ENCODE results near the gene SLC52A3. TPM values are rescaled to one million over a fixed set of nuclear protein-coding genes. Genes with fewer than 3 reads are reported as not detected.

Gene SLC52A3
- total and polyA plus RNA-seq, 2 experiments from 2014 or later: not detected

DNA sequence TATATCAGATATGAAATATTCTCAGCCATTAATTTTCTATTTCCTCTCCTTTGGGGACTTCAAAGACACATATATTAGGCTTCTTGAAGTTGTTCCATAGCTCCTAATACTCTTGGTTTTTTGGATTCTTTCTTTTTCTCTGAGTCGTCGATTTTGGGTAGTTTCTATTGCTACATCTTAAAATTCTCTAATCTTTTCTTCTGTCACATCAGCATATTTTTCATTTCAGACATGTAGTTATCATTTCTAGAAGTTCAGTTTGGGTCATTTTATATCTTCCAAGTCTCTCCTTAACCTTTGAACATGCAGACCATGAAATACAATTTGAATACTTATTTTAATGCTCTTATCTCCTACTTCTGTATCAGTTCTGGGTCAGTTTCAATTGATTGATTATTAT, 53.8 kb downstream of the SLC52A3 start:
- no peaks in the 10 kb centered on the region for H3K36me3 ChIP-seq (ENCODE audit: low read depth)
- no peaks in the 10 kb centered on the region for H3K9me3 ChIP-seq (ENCODE audit: low read depth)
- no peaks in the 10 kb centered on the region for H3K4me1 ChIP-seq (ENCODE audit: insufficient read depth)
- no peaks in the 10 kb centered on the region for H3K9me2 ChIP-seq (ENCODE audit: insufficient read depth)
- in situ Hi-C loops (cut with MboI): no loop called here
- no peak overlapping the region for H3K4me2 ChIP-seq (ENCODE audit: unreplicated experiment)
- H2AFZ ChIP-seq: no peak overlapping the region
- TF ChIP-seq EZH2phosphoT487 (IDR thresholded peaks at IDR 0.05; ENCODE audit: insufficient read depth, low read depth) (no peak), EZH2 (IDR thresholded peaks at IDR 0.05; ENCODE audit: insufficient read depth, poor library complexity, severe bottlenecking) (no peak)
- 42 to 55% methylated on average over 2 of the region's 2 CpGs for WGBS, 2 experiments (ENCODE audit: low coverage in 1 of 2, low lambda C conversion rate in 2 of 2, missing lambda C conversion rate in 2 of 2)
- peaks cover 40% of the 10 kb centered on the region for H3K27me3 ChIP-seq (replicated peaks; ENCODE audit: insufficient read depth)
- no peak overlapping the region for H3K9ac ChIP-seq
- no peak overlapping the region for H3K27ac ChIP-seq
- H3F3A ChIP-seq (ENCODE audit: insufficient read depth): no peaks in the 10 kb centered on the region
- no peaks in the 10 kb centered on the region for H3K79me2 ChIP-seq (ENCODE audit: insufficient read depth)
- H3K4me3 ChIP-seq: no peak overlapping the region
- DNase-seq: no peak
- no peaks in the 10 kb centered on the region for H4K20me1 ChIP-seq (ENCODE audit: insufficient read depth)

DNA sequence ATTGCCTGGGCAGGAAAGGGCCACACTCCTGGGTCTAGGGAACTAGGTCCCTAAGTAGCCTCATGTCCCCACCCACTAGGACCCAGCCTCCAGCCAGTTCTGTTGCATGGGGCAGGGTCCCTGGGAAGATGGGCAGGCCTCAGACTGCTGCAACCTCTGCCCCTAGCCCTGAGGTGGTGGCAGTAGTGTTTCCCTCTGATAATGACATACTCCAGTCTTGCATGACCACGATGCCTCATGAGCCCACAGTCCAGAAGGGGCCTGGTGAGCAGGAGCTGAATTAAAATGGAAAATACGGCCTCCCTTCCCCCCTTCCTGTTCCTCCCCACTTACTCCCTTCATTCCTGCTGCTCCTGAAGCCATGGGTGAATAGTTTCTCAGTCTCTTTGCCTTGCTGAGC, 56.7 kb downstream of the SLC52A3 start:
- H4K20me1 ChIP-seq (ENCODE audit: insufficient read depth): no peaks in the 10 kb centered on the region
- no peak overlapping the region for H3K4me3 ChIP-seq
- in situ Hi-C loops (cut with MboI): no loop called here
- H3K27ac ChIP-seq: no peak overlapping the region
- H3K36me3 ChIP-seq (ENCODE audit: low read depth): no peaks in the 10 kb centered on the region
- DNase-seq: no peak
- H3F3A ChIP-seq (ENCODE audit: insufficient read depth): no peaks in the 10 kb centered on the region
- H2AFZ ChIP-seq: no peak overlapping the region
- no peak for TF ChIP-seq EZH2phosphoT487 (IDR thresholded peaks at IDR 0.05; ENCODE audit: insufficient read depth, low read depth)
- TF ChIP-seq EZH2 (IDR thresholded peaks at IDR 0.05; ENCODE audit: insufficient read depth, poor library complexity, severe bottlenecking): no peak
- no peaks in the 10 kb centered on the region for H3K4me1 ChIP-seq (ENCODE audit: insufficient read depth)
- H3K27me3 ChIP-seq (replicated peaks; ENCODE audit: insufficient read depth): peaks cover 44% of the 10 kb centered on the region
- 12 to 19% methylated on average over 2 of the region's 2 CpGs for WGBS, 2 experiments (ENCODE audit: low coverage in 1 of 2, low lambda C conversion rate in 2 of 2, missing lambda C conversion rate in 2 of 2)
- H3K79me2 ChIP-seq (ENCODE audit: insufficient read depth): no peaks in the 10 kb centered on the region
- no peak overlapping the region for H3K9ac ChIP-seq
- H3K9me2 ChIP-seq (ENCODE audit: insufficient read depth): no peaks in the 10 kb centered on the region
- no peak overlapping the region for H3K4me2 ChIP-seq (ENCODE audit: unreplicated experiment)
- H3K9me3 ChIP-seq (ENCODE audit: low read depth): no peaks in the 10 kb centered on the region

DNA sequence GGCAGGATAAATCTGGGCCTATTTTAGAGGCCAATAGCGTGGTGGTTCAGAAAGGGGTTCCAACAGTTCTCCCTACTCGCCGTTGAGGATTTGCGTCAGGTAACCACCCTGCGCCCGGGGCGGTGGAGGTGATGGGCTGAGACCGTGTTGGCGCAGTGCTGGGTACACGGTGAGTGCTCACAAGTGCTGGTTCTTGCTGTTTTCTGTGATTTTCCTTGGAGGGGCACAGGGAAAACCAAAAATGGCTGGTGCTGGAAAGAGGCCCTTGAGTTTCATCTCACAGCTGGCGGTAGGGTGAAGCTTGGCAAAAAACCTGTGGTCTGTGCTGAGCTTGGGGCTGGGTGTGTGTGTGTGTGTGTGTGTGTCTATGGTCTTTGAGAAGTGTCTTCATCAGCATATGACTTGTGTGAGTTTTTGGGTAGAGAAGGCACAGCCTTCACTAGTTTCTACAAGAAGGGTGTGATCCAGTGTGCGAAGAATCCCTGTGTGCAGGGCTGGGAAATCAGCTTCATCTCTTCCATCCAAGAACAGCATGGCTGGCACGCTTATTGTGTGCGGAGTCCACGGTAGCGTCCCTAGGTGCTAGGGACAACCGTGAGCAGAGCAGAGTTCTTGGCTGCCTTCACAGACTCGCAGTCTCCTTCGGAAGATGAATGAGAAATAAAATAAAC, 57.4 kb downstream of the SLC52A3 start:
- no peaks in the 10 kb centered on the region for H3K79me2 ChIP-seq (ENCODE audit: insufficient read depth)
- no peaks in the 10 kb centered on the region for H3K36me3 ChIP-seq (ENCODE audit: low read depth)
- no peaks in the 10 kb centered on the region for H3K9me2 ChIP-seq (ENCODE audit: insufficient read depth)
- WGBS, 2 experiments (ENCODE audit: low coverage in 1 of 2, low lambda C conversion rate in 2 of 2, missing lambda C conversion rate in 2 of 2): 45 to 49% methylated on average over 19 of the region's 19 CpGs
- H3K4me3 ChIP-seq: no peak overlapping the region
- no peak overlapping the region for H3K4me2 ChIP-seq (ENCODE audit: unreplicated experiment)
- H3K4me1 ChIP-seq (ENCODE audit: insufficient read depth): no peaks in the 10 kb centered on the region
- H3K27ac ChIP-seq: no peak overlapping the region
- no peaks in the 10 kb centered on the region for H3K9me3 ChIP-seq (ENCODE audit: low read depth)
- H3K27me3 ChIP-seq (replicated peaks; ENCODE audit: insufficient read depth): peaks cover 44% of the 10 kb centered on the region
- H3K9ac ChIP-seq: no peak overlapping the region
- in situ Hi-C loops (cut with MboI): no loop called here
- no peaks in the 10 kb centered on the region for H3F3A ChIP-seq (ENCODE audit: insufficient read depth)
- DNase-seq: no peak
- no peak overlapping the region for H2AFZ ChIP-seq
- TF ChIP-seq EZH2 (IDR thresholded peaks at IDR 0.05; ENCODE audit: insufficient read depth, poor library complexity, severe bottlenecking): no peak
- TF ChIP-seq EZH2phosphoT487 (IDR thresholded peaks at IDR 0.05; ENCODE audit: insufficient read depth, low read depth): no peak
- no peaks in the 10 kb centered on the region for H4K20me1 ChIP-seq (ENCODE audit: insufficient read depth)

Other genes starting within 250 kb of the SLC52A3 start
- gene CSNK2A1, start 224.7 kb downstream of the SLC52A3 start, total RNA-seq (2014; rRNA removed; shearing (Covaris generic)): 98.8 and 110 TPM in 2 replicates
- gene CSNK2A1, start 224.7 kb downstream of the SLC52A3 start, polyA plus RNA-seq (2016; fragmentation: Nextera tagmentation; extraction: Ambion mirVana): 69.0 and 74.4 TPM in 2 replicates
- not detected in 2 replicates for gene TCF15, start 158.2 kb downstream of the SLC52A3 start, total RNA-seq (2014; rRNA removed; shearing (Covaris generic))
- not detected in 2 replicates for gene TCF15, start 158.2 kb downstream of the SLC52A3 start, polyA plus RNA-seq (2016; fragmentation: Nextera tagmentation; extraction: Ambion mirVana)
- gene SRXN1, start 115.3 kb downstream of the SLC52A3 start, total RNA-seq (2014; rRNA removed; shearing (Covaris generic)): 83.3 and 94.1 TPM in 2 replicates
- 57.8 and 58.6 TPM in 2 replicates for gene SRXN1, start 115.3 kb downstream of the SLC52A3 start, polyA plus RNA-seq (2016; fragmentation: Nextera tagmentation; extraction: Ambion mirVana)
- gene SCRT2, start 92.7 kb downstream of the SLC52A3 start, total RNA-seq (2014; rRNA removed; shearing (Covaris generic)): not detected in 2 replicates
- not detected in 2 replicates for gene SCRT2, start 92.7 kb downstream of the SLC52A3 start, polyA plus RNA-seq (2016; fragmentation: Nextera tagmentation; extraction: Ambion mirVana)
- 2.6 and 5.6 TPM in 2 replicates for gene FAM110A, start 65.2 kb upstream of the SLC52A3 start, total RNA-seq (2014; rRNA removed; shearing (Covaris generic))
- 3.8 and 5.0 TPM in 2 replicates for gene FAM110A, start 65.2 kb upstream of the SLC52A3 start, polyA plus RNA-seq (2016; fragmentation: Nextera tagmentation; extraction: Ambion mirVana)
- gene ANGPT4, start 147.8 kb upstream of the SLC52A3 start, total RNA-seq (2014; rRNA removed; shearing (Covaris generic)): not detected in 2 replicates
- gene ANGPT4, start 147.8 kb upstream of the SLC52A3 start, polyA plus RNA-seq (2016; fragmentation: Nextera tagmentation; extraction: Ambion mirVana): not detected in 2 replicates
- gene RSPO4, start 233.8 kb upstream of the SLC52A3 start, total RNA-seq (2014; rRNA removed; shearing (Covaris generic)): not detected in 2 replicates
- gene RSPO4, start 233.8 kb upstream of the SLC52A3 start, polyA plus RNA-seq (2016; fragmentation: Nextera tagmentation; extraction: Ambion mirVana): 1.7 and 1.9 TPM in 2 replicates